Measurements from ENCODE around the gene BATF2. TPM values are rescaled to one million over a fixed set of nuclear protein-coding genes. Genes with fewer than 3 reads are reported as not detected.
A peak's percentile ranks its signal among the peaks of the same experiment; 100 is the strongest.

Gene BATF2
- polyA plus RNA-seq, 1 of the 3 experiments (the other 2 are of a cell fraction): 0.20 TPM

GRCh38 chr11:65013888-65014725 is 17.3 kb upstream of the BATF2 start, which contains the start of gene ARL2:
TSS of gene ARL2 (plus strand) at chr11:65014160. CDS start at chr11:65014208, 48 bp downstream.
- Histone ChIP-seq H3K4me1 (ENCODE audit: control insufficient read depth in 1 of 2, insufficient read depth in 2 of 2, low read depth in 1 of 2, low read length in 1 of 2) (peaks cover 4% of the 10 kb centered on the region in 2 experiments; a peak in 2 of 4 replicates), H3K27me3 (ENCODE audit: insufficient read depth) (no peaks in the 10 kb centered on the region), H3K9me3 (no peaks in the 10 kb centered on the region), H3K36me3 (replicated peaks in 1 of 2; ENCODE audit: control insufficient read depth in 1 of 2, insufficient read depth in 2 of 2, low read length in 1 of 2) (peaks cover 0 to 10% of the 10 kb centered on the region in 2 experiments), H3K4me3 (ENCODE audit: low read depth in 2 of 2, low read length in 1 of 2) (peak within 1 kb of the TSS; percentile 69 to 70), H3K9ac (peak within 1 kb of the TSS; percentile 89), H3F3A (replicated peaks; ENCODE audit: insufficient read depth) (peaks cover 16% of the 10 kb centered on the region), H2AFZ (ENCODE audit: low read depth) (peak within 1 kb of the TSS; percentile 95), H3K4me2 (peak within 1 kb of the TSS; percentile 88), H3K27ac (ENCODE audit: low read depth in 2 of 2, low read length in 1 of 2) (peak within 1 kb of the TSS; percentile 95), H3K9me2 (no peaks in the 10 kb centered on the region), H3K79me2 (ENCODE audit: insufficient read depth) (peaks cover 24% of the 10 kb centered on the region; the same call in 1 of the 2 replicates), H4K20me1 (ENCODE audit: insufficient read depth) (no peaks in the 10 kb centered on the region)
- CTCF ChIA-PET: interaction anchor here (0.6 to 4.9 kb wide), 62 partner anchors 8 to 1726 kb away, joined by 3 to 56 read pairs (median 5); partner anchors contain the start of genes ATG2A, BATF2, CDC42EP2 and CDCA5
- under 1% methylated on average over 28 of the region's 96 CpGs for WGBS (ENCODE audit: low lambda C conversion rate)
- peak; percentile 98 for DNase-seq
- TF ChIP-seq TAF1 (IDR thresholded peaks at IDR 0.05; ENCODE audit: borderline replicate concordance, low read depth, low read length): peak; percentile 36; the same call in 1 of the 2 replicates
- TF ChIP-seq GABPA (IDR thresholded peaks at IDR 0.05; ENCODE audit: low read depth): peak; percentile 39; the same call in 1 of the 2 replicates
- no peak for TF ChIP-seq RCOR1 (IDR thresholded peaks at IDR 0.05; ENCODE audit: low read length)
- TF ChIP-seq MXI1 (IDR thresholded peaks at IDR 0.05; ENCODE audit: low read depth, low read length): peak; percentile 75
- TF ChIP-seq CTCF (IDR thresholded peaks at IDR 0.05): peak; percentile 70
- peak; percentile 52 for TF ChIP-seq NRF1 (IDR thresholded peaks at IDR 0.05; ENCODE audit: low read depth, low read length)
- TF ChIP-seq JUND (IDR thresholded peaks at IDR 0.05): no peak; the same call in 1 of the 2 replicates
- TF ChIP-seq USF1 (IDR thresholded peaks at IDR 0.05; ENCODE audit: borderline replicate concordance, low read depth): peak; percentile 97
- no peak for TF ChIP-seq FOXM1 (IDR thresholded peaks at IDR 0.05; ENCODE audit: low read depth)
- TF ChIP-seq POLR2AphosphoS5 (IDR thresholded peaks at IDR 0.05; ENCODE audit: low read depth, low read length): 0 out of 2 replicates have a peak, but pooled peaks have one; percentile 15
- TF ChIP-seq CHD2 (IDR thresholded peaks at IDR 0.05; ENCODE audit: low read length, partially characterized antibody): peak; percentile 54
- no peak; the same call in 1 of the 2 replicates for TF ChIP-seq YY1 (IDR thresholded peaks at IDR 0.05; ENCODE audit: low read depth)
- peak; percentile 89 for TF ChIP-seq USF2 (IDR thresholded peaks at IDR 0.05; ENCODE audit: borderline replicate concordance, low read depth, low read length)
- TF ChIP-seq MAX (IDR thresholded peaks at IDR 0.05; ENCODE audit: low read depth): peak; percentile 47
- POLR2A ChIA-PET: interaction anchor here (0.5 to 1.2 kb wide), 7 partner anchors 11 to 220 kb away, joined by 3 to 8 read pairs (median 3); no protein-coding TSS in a partner anchor

Measured in SK-N-SH (cell line).